T-helper 22 cell (primary cell): ENCODE measurements around the gene SCAMP1.

ENCODE experiments used
- DNase-seq: peaks from one replicate; pipeline ENCODE4 v3.0.0-alpha.2; 2020; ENCODE audit warnings: low read depth

Gene SCAMP1

DNA sequence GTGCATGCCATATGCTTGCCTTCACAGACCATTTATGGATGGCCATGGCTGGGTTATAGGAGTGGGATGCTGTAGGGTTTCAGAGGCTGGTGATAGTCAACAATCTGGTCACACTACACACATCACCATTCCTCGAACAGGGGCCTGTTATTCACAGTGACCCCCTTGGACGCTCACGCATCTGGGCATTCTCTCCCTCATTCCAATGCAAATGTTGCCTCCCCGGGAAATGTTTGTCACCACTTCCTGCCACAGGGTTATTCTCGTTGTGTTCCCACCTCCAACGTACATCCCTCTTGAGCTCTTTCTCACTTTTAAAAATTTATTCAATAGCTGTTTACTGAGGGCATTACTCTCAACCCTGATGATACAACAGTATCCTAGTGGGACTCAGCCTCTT is 135.4 kb downstream of the SCAMP1 start:
- no peak for DNase-seq

DNA sequence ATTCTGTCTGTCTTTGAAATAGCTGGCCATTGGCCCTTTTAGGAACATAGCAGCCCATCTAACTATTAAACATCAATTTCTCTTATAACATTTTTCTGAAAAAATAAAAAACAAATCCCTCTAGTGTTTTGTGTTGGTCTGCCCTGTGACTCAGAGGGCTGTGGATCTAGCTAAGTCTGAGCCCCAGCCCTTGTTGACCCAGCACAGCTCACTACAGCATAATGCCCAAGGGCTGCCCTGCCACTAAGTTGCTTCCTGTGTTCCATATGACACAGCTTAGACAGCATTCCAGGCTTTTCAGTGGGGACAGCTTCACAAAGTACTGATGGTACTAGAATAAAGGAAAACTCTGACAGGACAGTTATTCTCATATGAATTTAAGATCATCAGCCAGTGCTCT is 136.0 kb downstream of the SCAMP1 start:
- DNase-seq: no peak

DNA sequence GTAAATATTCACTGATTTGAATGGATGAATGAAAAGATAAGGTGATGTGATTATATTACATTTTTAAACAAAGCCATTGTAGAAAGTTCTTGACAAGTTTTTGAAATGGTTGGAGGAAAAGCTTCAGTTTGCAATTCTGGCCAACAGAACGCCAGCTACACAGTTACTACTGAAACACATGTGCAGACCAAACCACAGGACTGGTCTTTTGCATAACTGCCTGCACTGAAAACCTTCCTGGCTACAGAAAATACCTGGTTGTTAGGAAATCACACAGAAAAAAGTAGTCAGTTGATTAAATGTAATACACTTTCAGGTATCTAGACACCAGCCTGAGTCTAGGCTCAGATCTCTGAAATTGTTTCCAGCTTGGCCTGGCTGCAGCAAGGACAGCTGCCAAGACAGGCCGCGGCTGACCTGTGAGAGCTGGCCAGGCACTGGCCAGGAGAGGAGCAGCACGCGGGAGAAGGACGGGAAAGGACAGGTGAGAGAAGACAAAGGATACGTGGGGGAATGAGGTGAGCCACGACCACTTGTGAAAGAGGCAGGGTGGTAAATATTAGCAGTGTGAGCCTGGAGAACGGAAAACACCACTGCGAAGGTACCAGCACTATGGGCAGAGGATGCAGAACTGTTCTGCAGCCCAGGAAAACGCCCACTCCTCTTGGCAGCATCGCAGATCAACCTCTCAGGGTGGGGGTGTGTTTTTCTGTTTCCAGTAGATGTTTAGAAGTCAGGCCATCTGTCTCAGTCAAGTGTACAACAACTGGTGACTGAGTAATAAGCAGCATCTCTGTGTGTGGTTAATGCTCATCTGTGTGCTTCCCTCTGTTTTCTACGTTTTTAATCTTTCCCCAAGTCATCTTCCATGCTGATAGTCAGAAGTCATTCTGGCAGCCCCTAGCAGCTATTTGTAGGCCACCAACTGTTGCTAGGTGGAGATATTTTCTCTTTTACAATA is 137.4 kb downstream of the SCAMP1 start:
- DNase-seq: no peak

DNA sequence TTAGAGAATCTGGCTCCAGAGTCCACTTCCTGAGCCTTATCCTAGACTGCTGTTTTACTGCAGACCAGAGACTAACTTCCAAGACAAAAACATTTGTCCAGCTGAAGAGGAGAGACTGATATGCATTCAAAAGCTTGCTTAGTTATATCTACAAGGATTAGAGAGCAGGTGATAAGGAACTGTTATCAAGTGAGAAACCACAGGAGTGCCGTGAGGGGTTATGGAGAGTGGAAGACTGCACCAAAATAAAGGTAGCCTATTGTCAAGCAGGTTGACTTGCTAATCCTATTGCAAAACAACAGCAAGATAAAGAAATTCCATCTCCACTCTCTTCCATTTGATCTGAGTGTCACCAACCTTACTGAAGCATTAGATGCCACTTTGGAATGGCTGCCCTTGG is 139.1 kb downstream of the SCAMP1 start:
- DNase-seq: no peak

DNA sequence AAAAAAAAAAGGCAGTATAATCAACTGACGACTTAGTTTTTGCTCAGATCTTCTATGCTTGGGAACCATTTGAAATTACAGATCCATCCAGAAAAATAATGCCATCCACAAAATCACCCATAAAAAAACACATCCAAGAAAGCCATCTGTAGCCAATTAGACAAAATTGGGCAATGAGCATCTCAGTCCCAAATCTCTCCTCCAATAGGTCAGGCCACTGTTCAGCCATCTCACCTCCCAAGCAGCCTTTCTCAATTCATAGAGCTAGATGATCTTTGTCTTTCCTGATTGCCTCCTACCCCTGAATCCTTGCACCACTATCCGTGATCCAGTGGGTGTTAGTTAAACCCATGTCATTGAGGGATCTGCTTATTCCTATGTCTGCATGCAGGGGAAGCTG is 139.6 kb downstream of the SCAMP1 start:
- DNase-seq: no peak

DNA sequence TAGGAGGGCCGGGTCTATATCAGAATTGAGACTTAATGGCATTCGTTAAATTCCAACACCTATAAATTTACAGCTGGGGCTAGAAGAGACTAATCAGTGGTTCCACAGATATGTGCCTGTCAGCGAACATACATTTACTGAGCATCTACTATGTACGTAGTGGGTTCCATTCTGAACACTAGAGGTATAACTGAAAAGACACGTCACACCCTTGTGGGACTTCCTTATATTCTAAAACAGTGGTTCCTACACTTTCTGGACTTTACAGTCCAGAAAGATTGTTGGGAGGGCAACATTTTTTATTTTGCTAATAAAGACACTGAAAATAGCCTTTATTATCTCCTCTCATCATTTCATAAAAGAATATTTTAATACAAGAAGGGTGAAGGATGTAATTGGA is 140.5 kb downstream of the SCAMP1 start:
- no peak for DNase-seq

DNA sequence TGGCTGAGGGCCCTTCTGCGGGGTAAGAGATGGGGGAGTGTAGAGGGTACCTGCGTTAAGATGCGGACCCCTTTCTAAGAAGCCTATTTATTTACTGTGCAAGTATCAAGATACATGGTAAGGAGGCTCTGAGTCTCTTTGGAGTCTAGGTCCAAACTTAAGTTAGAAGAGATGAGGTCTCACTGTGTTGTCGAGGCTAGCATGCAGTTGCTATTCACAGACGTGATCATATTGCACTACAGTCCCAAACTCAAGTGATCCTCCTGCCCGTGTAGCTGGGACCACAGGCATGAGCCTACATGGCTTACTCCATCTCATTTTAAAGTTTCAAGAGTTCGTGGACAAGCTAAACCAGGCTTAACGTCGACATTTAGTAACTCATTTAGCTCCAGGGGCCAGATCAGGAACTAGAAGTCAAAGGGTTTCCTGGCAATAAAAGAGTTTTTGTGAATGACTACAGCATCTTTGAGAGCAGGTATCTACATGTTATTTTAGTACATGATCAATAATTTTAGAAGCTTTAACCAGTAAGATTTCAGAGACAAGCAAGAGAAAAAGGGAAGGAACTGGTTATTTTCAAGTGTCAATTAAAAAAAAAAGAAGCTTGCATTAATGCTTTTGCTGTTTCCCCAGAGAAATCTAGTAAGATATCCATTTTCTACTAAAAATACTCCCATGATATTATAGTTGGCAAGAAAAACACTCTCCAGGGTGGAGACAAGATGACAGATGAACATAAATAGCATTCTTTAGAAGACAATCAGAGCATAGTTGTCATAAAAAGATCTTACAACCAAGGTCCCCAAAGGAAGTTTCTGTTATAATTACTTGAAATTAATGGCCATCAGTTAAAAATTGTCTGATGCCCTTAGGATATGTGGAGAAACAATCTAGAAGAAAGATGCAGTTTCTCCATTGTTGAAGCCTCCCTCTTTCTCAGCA is 141.3 kb downstream of the SCAMP1 start:
- DNase-seq: no peak

DNA sequence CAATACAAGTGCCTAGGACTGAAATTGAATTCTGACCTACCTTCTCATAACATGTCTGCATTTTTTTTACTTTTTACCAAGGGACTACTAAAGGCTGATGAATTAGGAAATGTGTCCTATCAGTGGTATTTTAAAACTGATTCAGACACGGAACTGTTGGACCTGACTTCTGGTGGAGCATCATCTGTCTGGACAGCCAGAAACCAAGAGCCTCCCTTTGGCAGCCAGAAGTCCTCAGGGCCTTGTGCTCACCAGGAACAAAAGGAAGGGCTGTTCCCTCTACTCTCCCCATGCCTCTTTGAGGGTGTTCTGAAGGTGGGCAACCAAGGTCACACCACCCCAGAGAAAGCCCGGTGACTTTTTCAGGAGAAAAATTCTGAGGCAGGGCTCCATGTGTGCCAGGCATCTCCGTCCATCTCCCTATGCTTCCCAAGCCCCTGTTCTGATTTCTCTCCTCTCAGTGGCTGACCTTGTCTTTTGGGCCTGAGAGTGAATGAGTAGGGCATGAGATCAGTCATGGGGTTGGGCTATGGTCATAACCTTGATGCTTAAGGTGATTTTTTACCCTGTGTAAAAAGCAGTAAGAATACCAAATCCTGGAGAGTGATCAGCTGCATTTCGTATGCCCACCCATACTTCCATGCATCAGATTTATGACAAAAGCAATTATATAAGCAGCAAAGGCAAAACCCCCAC is 143.7 kb downstream of the SCAMP1 start:
- no peak for DNase-seq

DNA sequence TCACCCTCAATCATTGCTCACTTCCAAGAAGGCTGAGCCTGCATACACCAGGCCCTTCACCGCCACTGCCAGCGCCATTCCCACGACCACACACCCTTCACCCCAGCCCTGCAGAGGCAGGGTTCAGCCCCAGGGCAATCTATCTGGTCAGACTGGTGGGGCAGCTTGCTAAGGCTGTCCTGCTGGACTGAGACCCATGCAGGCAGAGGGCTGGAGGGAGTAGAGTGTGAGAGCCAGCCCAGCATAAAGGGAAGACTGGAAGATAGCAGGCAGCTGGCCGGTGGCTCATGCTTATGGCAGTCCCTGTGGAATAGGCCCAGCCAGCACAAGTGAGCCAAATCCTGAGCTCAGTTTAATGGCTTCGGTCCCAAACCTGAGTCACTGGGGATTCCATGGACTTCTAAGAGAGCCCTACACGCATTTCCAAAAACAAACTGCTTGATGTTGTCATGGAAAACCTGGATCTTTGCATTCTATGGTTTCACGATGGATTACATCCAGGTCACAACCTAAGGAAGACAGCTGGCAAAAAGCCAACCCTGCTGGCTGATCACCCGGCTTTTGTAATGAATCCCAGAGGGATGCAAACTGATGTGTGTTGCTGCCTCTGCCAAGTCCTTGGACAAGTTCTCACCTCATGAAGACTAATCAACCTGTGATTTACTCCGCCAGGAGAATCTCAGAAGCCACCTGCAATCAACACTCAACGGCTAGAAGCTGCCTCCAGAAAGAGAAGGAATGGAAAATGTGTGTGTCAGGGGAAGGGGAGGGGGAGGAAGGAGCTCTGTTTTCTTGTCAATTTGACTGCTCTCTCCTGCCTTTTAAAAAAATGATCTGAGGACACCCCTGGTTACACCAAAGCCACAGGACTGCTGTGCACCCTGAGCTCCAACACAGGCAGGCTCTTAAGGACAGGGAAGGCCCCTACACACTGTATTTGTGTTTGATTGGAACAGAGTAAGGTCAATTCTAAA is 144.6 kb downstream of the SCAMP1 start:
- no peak for DNase-seq

DNA sequence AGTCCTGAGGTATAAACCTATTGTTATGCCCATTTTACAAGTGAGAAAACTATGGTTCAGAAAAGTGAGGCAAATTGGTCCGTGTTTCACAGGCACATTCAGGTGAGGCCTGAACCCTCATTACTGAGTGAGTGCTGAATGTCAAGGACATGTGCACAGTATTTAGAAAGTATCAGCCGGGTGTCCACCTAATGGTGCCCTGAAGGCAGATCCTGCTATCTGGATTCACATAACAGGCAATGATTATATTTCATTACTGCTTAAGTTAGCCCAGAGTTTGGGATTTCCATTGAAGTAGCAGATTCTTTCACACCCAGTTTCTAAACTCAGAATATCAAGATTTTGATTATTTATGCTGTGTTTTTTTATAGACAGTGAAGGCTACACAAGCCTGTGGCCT is 145.4 kb downstream of the SCAMP1 start:
- DNase-seq: no peak

DNA sequence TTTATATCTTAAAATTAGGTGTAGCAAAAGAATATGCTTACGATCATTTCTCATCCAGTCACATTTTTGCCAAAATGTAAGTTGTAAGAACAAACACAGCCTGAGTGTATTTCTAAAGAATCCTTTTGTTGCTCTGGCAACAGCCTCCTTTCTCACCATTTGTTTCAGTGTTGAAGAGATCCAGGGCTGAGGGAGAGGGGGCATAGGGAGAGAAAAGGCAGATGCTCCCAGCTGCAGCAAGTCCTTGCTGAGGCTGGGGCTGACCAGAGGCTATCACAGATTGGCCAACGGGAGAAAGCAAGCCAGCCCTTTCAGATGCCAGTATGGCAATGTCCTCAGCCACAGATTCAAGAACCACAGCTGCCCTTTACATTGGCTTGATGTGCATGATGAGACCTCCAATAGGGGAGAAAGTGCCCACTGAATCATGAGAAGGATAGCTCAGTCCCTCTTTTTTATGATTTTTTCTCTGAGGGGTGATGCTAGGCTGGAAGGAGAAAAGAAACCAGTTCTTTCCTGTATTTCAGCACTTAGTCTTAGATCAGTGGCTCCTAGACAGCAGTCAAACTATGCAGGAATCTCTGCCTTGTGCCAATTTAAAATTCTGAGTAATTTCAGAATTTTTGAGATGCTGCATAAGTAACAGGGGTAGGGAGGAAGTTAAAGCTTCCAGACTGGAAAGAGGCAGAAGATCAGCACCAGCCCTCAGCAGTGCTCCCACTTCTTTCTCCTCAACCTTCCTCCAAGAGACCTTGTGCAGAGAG is 146.0 kb downstream of the SCAMP1 start:
- no peak for DNase-seq

DNA sequence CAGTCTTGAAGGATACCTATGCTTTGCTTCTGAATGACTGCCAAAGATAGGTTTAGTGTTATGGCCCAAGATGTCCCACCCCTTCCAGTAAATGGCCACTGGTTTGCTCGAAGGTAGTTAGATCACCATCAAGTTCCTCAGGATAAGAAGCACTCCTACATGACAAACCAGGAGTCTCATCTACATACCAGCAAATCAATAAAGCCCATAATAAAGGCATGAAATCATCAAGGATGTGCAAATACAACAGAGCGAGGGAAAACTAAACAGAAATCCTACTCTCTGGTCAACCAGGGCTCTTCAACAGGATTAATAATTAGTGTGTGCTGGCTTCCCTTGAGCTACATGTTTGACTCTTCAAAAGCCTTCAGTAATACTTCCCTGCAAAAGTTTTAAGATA is 147.1 kb downstream of the SCAMP1 start:
- no peak for DNase-seq

DNA sequence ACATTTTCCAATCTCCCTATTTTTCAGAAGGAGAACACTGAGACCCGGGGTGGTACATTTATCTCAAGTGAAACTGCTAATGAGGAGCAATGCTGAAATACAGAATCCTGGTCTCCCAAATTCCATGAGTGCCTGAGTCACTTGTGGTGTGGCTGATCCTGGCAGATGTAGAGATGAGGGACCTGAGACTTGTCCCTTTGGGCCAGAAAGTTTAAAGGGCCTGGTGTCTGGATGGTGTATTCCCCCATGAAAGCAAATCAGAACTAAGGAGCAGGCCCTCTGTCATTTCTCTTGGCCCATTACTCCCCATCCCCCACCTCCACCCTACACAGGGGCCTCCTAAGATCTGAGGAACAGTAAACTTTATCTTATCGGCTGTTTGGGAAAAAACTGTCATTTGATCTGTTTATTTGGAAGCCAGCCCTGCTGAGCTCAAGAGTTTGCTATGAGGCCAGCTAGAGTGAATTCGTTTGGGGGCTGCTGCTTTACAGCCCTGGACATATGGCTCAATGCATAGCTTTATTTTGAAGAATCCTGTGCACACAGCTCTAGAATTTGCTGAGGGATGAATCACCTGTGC is 147.9 kb downstream of the SCAMP1 start:
- DNase-seq: no peak

DNA sequence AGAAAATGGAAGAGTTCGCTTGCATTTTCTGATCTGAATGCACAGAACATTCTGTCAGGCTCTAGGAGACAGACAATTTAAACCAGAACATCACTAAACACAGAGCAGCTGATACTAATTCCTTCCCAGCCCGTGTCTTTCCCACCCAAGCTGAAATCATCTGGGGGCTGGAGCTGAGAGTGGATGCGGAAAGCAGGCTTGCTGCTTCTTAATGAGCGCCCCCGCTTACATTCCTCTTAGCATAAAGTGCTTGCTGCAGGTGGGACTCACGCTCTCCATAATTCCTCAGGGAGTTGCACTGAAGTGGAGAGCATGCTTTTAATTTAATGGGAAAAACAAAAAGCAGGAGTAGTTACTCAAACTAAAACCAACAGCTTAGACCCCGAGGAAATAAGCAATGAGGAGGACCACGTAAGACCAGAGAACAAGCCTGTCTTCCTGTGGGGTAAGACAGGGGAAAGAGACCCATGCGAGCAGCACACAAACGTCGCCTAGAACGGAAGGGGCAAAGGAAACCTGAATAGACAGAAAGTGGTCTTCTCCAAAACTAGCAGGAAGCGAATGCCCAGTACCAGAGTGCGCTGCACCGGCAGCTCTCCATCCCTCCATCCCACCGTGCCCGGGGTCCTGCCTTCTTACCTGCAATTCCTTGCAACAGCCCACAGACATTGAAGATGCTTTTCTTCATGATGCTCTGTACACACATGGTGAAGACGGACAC is 148.9 kb downstream of the SCAMP1 start:
- DNase-seq: no peak

DNA sequence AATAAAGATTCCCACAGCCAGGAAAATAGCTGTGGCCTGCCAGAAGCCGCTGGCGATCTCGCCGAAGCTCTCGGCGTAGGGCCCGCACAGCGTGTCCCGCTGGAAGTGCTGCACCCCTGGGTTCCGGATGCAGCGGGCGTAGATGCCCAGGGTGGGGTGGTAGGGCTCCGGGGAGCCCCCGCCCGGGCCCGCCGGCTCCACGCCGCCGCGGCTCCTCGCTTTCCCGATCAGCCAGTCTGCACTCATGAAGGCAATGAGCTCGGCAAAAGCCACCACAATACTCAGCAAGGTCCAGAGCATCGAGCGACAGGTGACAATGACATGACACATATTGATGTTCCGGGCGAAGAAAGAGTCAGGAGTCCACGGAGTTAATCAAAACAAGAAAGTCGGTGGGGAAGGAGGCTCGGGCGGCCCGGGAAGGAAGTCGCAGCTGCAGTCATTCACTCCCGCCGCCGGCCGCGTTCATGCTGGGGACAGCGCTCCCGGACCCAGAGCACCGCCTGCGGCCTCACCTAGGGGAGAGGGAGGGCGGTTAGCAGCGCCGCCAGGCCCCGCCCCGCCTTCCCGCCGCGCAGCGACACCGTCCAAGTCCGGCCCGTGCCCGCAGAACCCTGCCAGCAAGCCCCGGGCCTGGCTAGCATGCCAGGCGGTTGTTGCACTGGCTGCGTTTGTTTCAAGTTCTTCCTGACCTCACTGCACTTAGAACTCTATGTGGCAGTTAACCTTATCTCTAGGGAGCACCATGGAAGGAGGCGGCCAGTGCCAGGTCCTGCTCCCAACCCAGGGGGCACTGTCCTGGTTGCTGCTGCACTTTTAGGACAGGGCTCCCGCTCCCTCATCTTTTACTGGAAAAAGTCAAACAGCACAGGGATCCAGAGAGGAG is 149.7 kb downstream of the SCAMP1 start:
- no peak for DNase-seq

DNA sequence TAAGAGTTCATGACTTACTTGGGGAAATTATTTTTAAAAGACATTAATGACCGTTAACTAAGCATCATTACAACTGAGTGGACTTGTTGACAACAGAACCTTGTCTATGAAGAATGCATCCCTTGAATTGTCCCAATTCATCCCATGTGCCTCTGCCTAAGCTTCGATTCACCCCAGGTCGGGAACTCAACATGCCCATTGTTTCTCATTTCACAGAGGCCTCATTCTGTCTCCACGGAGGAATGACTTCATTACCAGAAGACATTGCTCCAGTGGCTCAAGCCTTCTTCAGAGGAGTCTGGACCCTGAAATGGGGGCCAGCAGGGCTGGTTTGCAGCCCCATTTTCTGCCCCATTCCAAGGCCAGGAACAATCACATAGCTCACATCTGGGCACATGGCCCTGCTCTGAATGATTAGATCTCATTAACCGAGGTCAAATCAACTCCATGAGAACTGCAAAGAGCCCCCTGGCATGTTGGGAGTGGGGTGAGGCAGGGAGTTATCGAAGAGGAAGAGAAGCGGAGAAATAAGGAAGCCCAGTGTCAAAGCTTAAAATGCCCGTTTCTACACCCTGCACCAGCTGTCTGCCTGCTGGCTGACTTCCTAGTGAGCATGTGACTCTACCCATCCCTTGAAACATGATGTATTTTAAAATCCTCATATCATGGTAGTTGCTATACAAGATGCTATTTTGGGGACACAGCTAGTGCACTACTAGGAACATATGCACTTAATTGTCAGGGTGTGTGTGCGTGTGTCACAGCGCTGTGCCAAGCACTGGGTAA is 150.9 kb downstream of the SCAMP1 start:
- DNase-seq: no peak

DNA sequence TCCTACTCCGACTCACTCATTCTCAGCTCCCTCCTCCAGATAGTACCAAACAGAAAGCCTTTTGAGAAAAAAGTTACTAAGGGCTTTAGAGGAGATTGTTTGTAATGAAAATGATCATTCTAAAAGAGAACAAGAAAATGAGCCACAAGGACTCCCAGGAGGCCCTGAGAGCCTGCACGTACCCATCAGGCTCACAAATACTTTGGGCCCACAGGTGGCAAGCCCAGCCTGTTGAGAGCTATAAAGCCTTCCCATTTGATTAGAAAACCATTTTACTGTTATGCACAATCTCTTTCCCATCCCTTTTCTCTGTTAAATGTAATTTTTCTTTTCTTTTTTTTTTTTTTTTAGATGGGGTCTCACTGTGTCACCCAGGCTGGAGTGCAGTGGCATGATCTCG is 152.0 kb downstream of the SCAMP1 start:
- DNase-seq: no peak
